Muscle of back (tissue), 11 donors: Measurements from ENCODE around the gene GPT2. TPM values are rescaled to one million over a fixed set of nuclear protein-coding genes. Genes with fewer than 3 reads are reported as not detected.

Experiments used
- DNase-seq, 3 donors: peaks; one replicate each; pipeline versions ENCODE4 v3.0.0 to v3.0.0-alpha.2; 2013
- polyA plus RNA-seq, 10 donors: library from polyadenylated mRNA; unstranded; fragments of 120-200 nt; gene quantifications; one replicate each; pipeline ENCODE4 v1.2.1, GENCODE V29; 2013; ENCODE audit not compliant: insufficient read length in 10 of 10

The GPT2 gene
- polyA plus RNA-seq, 10 donors: 17.2 to 35.4 (median 30.8) TPM

DNA sequence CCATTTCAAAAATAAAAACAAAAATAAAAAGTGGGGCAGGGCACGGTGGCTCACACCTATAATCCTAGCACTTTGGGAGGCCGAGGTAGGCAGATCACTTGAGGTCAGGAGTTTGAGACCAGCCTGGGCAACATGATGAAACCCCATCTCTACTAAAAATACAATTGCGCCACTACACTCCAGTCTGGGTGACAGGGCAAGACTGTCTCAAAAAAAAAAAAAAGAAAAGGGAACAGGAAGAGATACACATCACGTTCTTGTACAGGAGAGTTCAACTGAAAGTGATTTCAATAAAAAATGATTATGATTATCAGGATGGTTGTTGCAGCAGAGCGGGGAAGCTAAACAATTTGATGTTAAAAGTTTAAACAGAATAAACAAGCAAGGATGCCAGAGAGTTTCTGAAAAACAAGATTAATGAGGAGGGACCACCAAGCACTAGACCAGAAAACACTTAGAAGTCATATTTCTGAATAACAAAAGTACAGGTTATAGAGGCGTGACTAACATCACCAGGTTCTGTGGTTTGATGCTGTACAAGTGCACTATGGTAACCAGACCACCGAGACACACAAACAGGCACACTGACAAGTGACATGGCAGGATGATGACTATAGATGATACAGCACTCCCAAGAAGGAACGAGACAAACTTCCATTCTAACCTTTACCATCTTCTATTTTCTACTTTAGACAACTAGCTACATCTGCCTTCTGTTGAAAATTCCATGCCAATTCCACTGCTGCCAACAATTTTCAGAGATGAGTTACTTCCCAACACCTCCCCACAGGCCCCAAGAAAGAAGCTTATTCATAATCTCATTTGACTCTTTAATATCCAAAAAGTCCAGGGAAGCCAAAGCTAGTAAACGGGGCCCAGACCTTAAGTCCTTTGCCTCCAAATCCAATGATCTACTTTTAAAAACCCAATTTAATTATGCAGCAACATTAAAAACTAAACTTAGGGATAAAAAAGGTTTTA is 77.5 kb downstream of the GPT2 start:
- no peak for DNase-seq

DNA sequence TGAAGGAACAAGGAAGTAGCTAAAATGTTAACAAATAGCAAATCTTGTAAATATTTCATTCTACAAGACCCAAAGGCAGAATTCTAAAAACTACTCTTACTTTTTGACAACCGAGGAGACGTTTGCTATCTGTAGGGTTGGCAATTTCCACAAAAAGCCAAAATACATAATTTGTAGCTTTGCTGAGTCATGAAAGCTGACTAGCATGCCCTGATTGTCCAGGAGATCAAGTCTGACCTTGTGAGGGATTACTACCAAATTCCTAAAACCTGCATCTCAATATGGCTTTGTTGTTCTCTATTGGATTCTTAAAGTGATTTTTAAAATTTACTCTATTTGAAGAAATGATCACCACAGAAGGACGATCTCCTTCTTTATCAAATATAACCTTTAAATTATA is 78.5 kb downstream of the GPT2 start:
- DNase-seq: no peak

- DNase-seq: no peak
Measured at GRCh38 chr16:46968063-46968435, 83.9 kb downstream of the GPT2 start.

- DNase-seq: no peak
Measured at GRCh38 chr16:46970089-46970488, 85.9 kb downstream of the GPT2 start.

DNA sequence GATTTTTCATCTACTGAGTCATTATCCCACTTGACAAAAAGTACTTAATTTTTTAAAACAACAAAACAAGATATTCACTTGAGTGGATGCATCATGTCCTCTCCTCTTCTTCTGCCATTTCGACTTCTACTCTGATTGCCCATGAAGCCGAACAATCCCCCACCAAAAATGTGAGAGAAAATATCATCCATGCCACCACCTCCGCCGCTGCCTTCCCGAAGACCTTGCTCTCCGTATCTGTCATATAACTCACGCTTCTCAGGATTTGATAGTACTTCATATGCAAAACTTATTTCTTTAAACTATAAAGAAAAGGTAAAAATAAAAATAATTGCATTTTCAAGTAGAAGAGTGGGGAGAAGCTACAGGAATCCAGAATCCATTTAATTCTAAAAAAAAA is 87.1 kb downstream of the GPT2 start:
- no peak for DNase-seq

GRCh38 chr16:46972429-46973206 is 88.5 kb downstream of the GPT2 start:
- peak in 1 of 3 donors; percentile 63 for DNase-seq

DNA sequence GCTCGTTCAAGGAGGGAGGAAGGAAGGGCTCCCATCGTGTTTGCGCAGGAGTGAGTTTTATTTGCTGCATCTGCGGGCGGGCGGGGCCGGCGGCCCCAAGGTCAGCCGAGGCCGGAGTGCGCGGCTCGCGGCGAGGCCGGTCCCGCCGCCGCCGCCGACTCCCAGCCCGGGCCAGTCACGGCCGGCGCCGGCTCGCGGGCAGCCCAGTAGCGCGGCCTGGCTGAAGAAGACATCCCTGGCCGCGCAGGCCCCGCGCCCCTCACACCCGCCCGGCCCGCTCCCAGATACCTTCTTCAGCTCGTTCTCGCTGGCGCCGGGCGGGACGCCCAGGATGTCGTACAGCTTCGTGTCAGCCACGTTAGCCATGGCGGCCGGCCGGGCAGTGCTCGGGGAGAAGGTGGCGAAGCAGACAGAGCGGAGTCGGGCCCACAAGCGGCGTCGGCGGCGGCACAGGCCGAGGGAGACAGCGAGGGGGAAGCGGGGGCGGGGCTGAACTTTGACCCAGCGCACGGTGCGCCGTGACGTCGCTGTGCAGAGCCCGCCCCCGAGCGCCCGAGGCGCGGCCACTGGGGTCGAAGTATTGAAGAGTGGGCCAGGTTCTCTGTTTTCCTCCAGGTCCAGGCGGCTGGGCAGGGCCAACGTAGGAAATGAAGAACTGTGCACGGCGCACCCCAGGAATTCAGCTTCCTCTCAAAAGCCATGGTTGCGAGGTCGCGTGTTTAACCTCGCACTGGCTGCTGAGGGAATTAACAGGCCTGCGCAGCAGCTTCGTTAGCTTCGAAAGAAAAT is 89.2 kb downstream of the GPT2 start, which contains the start of gene DNAJA2:
Gene DNAJA2, minus strand, starts transcription at position 468 of the 789 bp plus-strand sequence. Its CDS starts 102 bp downstream, at position 366.
- DNase-seq: peak; percentile 88 to 98 (median 97)

DNA sequence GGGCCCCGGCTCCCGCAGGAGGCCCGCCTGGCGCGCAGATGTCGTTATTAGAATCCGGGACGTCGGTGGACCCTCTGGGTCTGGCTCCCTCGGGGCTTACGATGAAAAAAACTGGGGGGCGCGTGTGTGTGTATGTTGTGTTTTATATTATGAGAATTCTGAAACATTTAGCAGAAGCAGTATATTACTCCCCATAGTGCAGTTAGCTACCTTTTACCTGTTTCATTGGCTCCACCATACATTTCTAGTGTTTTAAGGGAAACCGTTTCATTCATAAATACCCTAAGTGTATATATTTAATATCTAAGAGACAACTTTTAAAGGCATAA is 89.8 kb downstream of the GPT2 start:
- DNase-seq: no peak

DNA sequence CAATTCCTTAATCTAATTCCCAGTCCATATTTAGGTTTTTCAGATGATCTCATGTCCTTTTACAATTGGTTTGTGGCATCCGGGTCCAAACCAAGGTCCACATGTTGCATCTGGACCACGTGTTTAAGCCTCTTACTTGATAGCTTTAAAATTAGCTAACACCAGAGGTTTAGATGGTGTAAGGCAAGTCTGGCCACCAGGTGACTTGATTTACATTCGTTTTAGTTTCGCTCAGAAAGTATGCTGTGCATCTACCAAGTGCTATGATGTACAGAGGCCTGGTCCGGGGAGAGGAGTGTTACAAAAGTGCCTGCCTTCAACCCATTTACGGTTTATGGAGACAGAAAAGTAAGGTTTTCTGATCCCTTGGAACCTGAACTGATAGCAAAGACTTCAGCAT is 90.2 kb downstream of the GPT2 start:
- DNase-seq: peak in 2 of 3 donors; percentile 9 to 26

- DNase-seq: no peak
Measured at GRCh38 chr16:46975165-46975564, 91.0 kb downstream of the GPT2 start.

DNA sequence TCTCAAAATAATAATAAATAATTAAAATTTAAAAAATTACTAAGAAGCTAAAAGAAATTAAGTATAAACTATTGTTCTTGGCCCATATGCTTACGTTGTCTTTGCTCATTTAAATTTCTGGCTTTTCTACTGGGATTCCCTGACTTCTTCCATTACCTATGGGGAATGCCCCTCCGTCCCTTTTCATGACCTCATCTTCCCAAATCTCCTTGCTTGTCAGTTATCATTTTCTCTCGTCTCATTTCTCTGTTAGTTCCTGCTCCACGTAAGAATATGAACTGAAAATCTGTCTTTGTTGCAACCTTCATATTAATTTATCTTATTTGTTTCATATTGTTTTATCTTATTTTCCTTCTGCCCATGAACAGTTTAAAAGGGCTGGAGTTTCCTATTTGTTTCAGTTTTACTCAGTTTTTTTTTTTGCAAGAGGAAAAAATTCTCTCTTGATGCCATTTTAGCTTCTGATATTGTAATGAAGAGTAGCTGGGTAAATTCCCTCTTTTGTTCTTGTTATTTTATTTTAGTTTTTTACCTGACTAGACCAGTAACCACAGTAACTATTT is 91.8 kb downstream of the GPT2 start:
- DNase-seq: no peak

- DNase-seq: no peak
Measured at GRCh38 chr16:46976550-46976949, 92.4 kb downstream of the GPT2 start.

Other genes starting within 250 kb of the GPT2 start
- 10 to 100 TPM; 77.8 to 94.7 (median 85.6) TPM for gene VPS35, start 195.2 kb upstream of the GPT2 start, polyA plus RNA-seq
- 10 to 100 TPM in 7 of 10 donors, 1 to 10 TPM in 3; 7.0 to 17.7 (median 10.9) TPM for gene ORC6, start 194.7 kb upstream of the GPT2 start, polyA plus RNA-seq
- gene MYLK3, start 136.0 kb upstream of the GPT2 start, polyA plus RNA-seq: 10 to 100 TPM in 5 of 10 donors, 1 to 10 TPM in 5; 4.6 to 17.9 (median 10.1) TPM
- 10 to 100 TPM; 21.1 to 33.2 (median 25.4) TPM for gene C16orf87, start 53.2 kb upstream of the GPT2 start, polyA plus RNA-seq
- gene DNAJA2, start 89.3 kb downstream of the GPT2 start, polyA plus RNA-seq: 10 to 100 TPM; 42.7 to 54.1 (median 48.5) TPM